ENCODE measurements around the gene PRKCH. TPM values are rescaled to one million over a fixed set of nuclear protein-coding genes. Genes with fewer than 3 reads are reported as not detected.

PRKCH gene
- total and polyA plus RNA-seq, 2 of the 13 experiments (the other 11 are each of a cell fraction or from before 2014, with no cell fraction given): 0.48 to 1.3 TPM

- Histone ChIP-seq H3K9me3 (ENCODE audit: low read length) (no peaks in the 10 kb centered on the region), H2AFZ (ENCODE audit: low read length) (no peak overlapping the region), H3K27me3 (ENCODE audit: control insufficient read depth in 1 of 2, insufficient read depth in 2 of 2, low read length in 2 of 2) (no peaks in the 10 kb centered on the region), H3K4me1 (ENCODE audit: insufficient read depth, low read length) (peaks cover 44% of the 10 kb centered on the region), H3K4me3 (replicated peaks in 1 of 3; ENCODE audit: insufficient read depth in 1 of 3, low read depth in 2 of 3, low read length in 3 of 3) (no peak overlapping the region), H3K9ac (ENCODE audit: insufficient read depth, low read depth, low read length) (no peak overlapping the region), H3K36me3 (replicated peaks in 1 of 2; ENCODE audit: control insufficient read depth in 1 of 2, insufficient read depth in 2 of 2, low read length in 2 of 2) (no peaks in the 10 kb centered on the region), H3K4me2 (ENCODE audit: low read depth, low read length) (no peak overlapping the region), H3K27ac (ENCODE audit: extremely low read length, insufficient read depth, low read length) (no peak overlapping the region), H4K20me1 (ENCODE audit: insufficient read depth, low read length) (no peaks in the 10 kb centered on the region), H3K79me2 (ENCODE audit: insufficient read depth, low read length) (no peaks in the 10 kb centered on the region)
- POLR2A ChIA-PET: interaction anchor here (1.7 kb wide), 1 partner anchor 18 kb away, joined by 3 read pairs; no protein-coding TSS in a partner anchor
- WGBS (ENCODE audit: low lambda C conversion rate): 97% methylated on average over 2 of the region's 2 CpGs
- no peak for FAIRE-seq
- no TSS peak for BruUV-seq (replicated peaks)
- intact Hi-C loops (cut with micrococcal nuclease; ENCODE audit: unreplicated experiment) (no loop called here), in situ Hi-C loops (cut with HindIII; ENCODE audit: extremely low pct_ligation_motif_present, low pct_unique_long_range_greater_than_20kb) (no loop called here)
- ATAC-seq: no peak
- CTCF ChIA-PET (ENCODE audit: low intra/inter-chr PET ratio, low total read pairs): no interaction called here
- no peak for DNase-seq (ENCODE audit: low spot score)
- no peak for TF ChIP-seq ZNF230 (CRISPR knock-in tag; IDR thresholded peaks at IDR 0.05)
- no peak for TF ChIP-seq JUNB (CRISPR knock-in tag; IDR thresholded peaks at IDR 0.05; ENCODE audit: borderline replicate concordance)
- TF ChIP-seq HNRNPL (IDR thresholded peaks at IDR 0.05; ENCODE audit: low read depth, low read length): no peak
- no peak for TF ChIP-seq CBFB (CRISPR knock-in tag; IDR thresholded peaks at IDR 0.05)
- no peak for TF ChIP-seq ESRRA (CRISPR knock-in tag; IDR thresholded peaks at IDR 0.05; ENCODE audit: low read depth)
- no peak for TF ChIP-seq DNMT1 (CRISPR knock-in tag; IDR thresholded peaks at IDR 0.05)
- TF ChIP-seq RFX5 (IDR thresholded peaks at IDR 0.05; ENCODE audit: low read depth, low read length): no peak
- no peak for TF ChIP-seq HNRNPH1 (optimal IDR thresholded peaks at IDR 0.05; ENCODE audit: low read depth, low read length)
- no peak for TF ChIP-seq POGZ (CRISPR knock-in tag; IDR thresholded peaks at IDR 0.05)
- no peak for TF ChIP-seq SSRP1 (CRISPR knock-in tag; IDR thresholded peaks at IDR 0.05)
- no peak for TF ChIP-seq ZNF468 (CRISPR knock-in tag; IDR thresholded peaks at IDR 0.05)
- TF ChIP-seq ZFP1 (CRISPR knock-in tag; IDR thresholded peaks at IDR 0.05): no peak
- TF ChIP-seq ZNF337 (CRISPR knock-in tag; IDR thresholded peaks at IDR 0.05; ENCODE audit: borderline replicate concordance, low read depth): no peak
- no peak for TF ChIP-seq ZBTB43 (CRISPR knock-in tag; conservative IDR thresholded peaks at IDR 0.05)
- no peak for TF ChIP-seq FOXK1 (CRISPR knock-in tag; IDR thresholded peaks at IDR 0.05; ENCODE audit: borderline replicate concordance, low read depth)
- no peak for TF ChIP-seq BHLHE40 (IDR thresholded peaks at IDR 0.05; ENCODE audit: low read length)
- no peak for TF ChIP-seq AHR (CRISPR knock-in tag; IDR thresholded peaks at IDR 0.05)
- TF ChIP-seq ZNF720 (CRISPR knock-in tag; IDR thresholded peaks at IDR 0.05): no peak
- no peak for TF ChIP-seq SMAD1 (CRISPR knock-in tag; IDR thresholded peaks at IDR 0.05; ENCODE audit: borderline replicate concordance, low read depth)
These were observed 256.1 kb downstream of the PRKCH start for GRCh38 chr14:61577506-61577931.
